Left kidney (tissue), 2 donors: ENCODE data around the gene MB21D2. TPM values are rescaled to one million over a fixed set of nuclear protein-coding genes. Genes with fewer than 3 reads are reported as not detected.

ENCODE experiments used
- DNase-seq: peaks from one replicate; pipeline ENCODE4 v3.0.0-alpha.2; 2013
- polyA plus RNA-seq: library from polyadenylated mRNA; unstranded; fragments of 120-200 nt; gene quantifications from one replicate; pipeline ENCODE4 v1.2.1, GENCODE V29; 2013; ENCODE audit not compliant: insufficient read length

The MB21D2 gene
- polyA plus RNA-seq, 1 donor: 16.0 TPM

DNA sequence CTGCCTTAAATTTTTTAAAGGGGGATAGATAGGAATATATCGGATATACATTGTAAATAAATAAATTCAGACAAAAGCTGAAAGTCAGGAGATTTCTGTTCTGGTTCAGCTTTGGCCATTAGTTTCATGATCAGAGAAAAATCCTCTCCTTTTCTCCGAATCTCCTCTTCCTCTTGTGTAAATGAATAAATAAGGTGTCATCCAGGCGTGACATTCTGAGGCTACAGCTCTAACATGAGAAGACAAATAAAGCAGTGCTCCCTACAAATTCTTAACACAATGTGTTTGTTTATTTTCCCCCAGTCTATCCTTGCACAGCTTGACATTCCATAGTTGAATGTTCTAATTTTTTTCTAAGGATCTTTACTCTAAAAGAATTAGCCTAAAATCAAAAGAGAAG is 9.4 kb upstream of the MB21D2 start:
- DNase-seq: no peak

DNA sequence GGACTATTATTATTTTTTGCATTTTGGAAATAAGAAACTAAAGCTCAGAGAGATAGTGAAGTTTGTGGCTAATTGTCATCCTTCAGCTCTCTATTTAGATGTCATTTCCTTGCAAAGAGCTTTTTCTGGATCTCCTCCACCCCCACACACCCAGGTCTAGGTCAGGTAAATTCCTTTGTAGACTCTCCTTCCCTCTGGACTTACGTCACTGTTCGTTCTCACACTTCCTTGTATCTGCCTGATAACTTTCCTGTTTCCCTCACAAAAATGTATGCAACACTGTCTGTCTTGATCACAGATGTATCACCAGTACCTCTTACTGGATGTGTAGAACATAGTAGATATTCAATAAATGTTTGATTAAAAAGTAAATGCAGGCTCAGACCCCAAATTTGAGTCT is 6.1 kb upstream of the MB21D2 start:
- no peak for DNase-seq

DNA sequence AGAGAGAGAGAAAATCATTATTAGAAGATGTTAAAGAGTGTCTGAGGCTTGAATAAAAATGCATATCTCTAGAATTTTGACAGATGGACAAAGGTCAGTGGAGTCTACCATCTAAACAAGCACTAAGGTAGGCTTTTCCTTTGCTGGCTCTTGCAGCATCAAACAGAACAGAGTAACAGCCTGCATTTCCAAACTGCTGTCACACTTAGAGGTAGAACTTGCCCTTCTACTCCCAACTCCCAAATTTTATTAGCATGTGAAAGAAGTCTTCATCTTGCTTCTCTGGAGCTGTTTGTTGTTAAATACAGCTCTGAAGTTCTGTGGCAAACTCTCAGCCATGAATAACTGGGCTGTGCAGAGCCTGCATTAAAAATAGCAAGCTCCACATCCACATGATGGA is 4.1 kb upstream of the MB21D2 start:
- no peak for DNase-seq

DNA sequence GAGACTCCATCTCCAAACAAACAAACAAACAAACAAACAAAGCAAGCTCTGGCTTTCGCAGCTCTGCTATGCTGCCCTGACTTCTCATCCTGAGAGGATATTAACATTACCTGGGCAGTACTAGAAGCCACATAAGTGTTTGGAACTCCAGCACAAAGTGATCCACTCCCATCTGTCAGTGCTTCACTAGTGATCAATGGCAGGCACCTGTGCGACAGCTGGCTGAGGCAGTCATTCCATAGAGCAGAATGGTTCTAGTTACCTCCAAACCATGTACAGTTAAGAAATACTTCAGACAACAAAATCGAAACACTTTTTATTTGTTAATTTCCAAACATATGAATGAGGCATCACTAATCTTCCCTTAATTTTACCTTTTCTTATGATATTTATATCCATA is 2.8 kb upstream of the MB21D2 start:
- DNase-seq: no peak

DNA sequence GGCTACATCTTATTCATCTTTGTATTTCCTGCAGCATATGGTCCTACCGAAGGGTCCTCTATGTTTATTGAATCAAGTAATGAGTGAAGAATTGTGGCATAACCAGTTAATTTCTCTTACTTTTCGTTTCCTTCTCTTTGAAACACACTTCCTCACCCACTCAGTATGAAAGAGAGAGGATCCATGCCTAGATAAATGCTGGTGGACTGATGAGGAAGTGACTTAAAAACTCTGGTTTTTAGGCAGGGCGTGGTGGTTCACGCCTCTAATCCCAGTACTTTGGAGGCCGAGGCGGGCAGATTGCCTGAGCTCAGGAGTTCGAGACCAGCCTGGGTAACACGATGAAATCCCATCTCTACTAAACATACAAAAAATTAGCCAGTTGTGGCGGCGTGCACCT is 2.2 kb upstream of the MB21D2 start:
- no peak for DNase-seq

DNA sequence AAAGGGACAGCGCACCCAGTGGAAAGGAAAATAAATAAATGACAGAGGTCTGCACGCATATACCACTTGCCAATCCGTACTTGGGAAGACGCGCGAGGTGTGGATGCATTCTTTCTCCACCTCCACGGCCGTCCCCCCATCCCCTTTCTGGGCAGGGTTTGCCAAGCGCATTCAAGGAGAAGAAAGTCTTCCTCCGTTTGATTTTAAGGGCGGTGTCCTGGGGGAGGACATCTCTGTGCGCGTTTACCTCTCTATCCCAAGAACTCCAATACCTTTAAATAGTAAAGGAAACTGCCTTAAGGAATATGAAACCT is 576 bp upstream of the MB21D2 start:
- DNase-seq: no peak

DNA sequence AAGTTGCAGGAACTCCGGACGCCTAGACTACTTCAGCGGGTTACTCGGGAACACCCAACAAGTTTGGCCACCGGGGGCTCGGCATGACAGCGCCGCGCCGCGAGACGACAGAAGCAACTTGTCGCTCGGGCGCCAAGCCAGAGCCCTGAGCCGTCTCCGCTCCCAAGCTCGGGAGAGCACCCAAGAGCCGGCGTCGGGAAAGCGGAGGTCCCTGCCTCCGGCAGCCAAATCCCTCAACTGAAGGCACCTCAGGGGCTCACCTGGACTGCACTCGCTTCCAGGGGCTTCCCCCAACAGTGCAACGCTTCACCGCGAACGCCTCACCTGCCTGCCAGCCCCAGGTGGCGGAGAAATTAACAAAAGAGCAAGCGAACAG is 640 bp downstream of the MB21D2 start:
- peak; percentile 60 for DNase-seq

DNA sequence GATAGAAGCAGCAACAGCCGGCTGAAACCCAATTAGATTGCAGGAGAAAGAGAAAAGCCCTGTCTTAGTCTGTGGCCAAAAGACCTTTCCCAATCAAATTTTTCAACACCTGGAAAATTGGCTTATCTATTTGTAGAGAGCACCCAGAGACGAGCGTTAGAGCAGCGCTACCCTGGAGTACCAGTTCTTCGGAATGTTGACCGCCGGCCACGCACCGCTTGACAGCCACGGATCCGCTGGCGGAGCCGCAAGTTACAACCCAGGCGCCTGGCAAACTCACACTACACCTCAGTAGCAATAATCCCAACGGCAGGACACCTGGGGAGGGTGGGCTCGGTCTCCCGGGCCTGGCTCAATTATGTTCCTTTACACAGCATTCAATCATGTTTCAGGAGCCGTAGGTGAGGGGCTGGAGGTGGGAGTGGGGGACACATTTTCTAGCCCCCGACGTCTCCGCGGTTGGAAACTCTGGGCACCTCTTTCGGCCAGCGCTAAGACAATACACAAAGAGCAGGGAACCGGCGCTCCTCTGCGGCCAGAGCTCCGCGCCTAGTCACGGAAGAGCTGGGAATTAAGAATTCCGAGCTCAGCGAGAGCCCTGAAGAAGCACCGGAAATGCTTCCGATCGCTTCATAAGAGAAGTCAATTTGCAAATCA is 1.2 kb downstream of the MB21D2 start:
- DNase-seq: peak; percentile 49

DNA sequence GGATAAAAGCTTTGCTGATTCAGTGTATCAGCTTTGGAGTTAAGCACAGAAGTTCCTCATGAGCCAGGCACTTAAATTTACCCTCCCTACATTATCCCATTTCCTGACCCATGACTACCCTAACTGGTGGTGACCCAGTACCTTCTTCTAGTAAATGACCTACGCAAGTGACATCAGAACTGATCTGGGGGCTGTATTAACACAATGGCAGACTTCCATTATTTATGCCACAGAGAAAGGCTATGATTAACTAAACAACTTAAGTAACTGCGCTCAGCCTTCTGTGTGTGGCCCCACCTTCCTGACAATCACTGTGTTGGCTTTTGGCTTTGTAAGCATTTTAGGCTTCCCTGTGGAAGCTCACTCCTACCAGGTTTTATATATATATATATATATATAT is 1.9 kb downstream of the MB21D2 start:
- no peak for DNase-seq

DNA sequence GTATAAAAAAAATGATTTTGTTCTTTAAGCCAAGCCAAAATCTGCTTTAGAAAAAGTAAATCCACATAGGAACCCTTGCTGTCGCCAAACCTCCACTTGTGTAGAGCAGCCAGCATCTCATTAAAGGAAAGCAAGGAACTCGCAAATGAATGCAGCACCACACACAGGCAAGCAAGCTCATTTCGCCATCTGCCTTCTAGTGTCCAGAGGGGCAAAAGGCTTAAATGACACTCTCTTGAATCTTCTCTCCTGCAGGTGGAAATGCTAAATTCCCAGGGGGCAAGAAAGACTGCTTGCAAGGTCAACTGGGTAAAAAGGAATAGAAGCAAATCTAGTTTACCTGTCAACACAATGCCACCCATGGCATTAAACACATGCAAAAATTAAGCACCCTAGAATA is 2.4 kb downstream of the MB21D2 start:
- DNase-seq: peak; percentile 40

DNA sequence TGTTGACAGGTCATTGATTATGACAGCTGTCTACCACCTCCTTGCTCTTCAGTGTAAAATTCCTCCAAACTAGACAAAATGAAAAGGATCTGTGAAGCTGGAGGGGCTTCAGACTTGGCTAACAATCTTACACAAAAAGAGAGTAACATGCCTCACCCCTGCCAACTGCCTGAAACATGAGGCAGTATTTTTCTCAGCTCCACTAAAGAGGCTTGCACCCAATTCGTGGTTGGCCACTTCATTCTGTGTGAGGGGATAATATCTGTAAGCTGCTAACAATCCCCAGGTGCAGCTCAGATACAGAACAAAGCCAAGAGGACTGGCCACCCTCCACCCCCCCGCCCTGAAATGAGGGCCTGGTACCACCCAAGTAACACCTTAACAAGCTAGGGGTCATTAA is 2.8 kb downstream of the MB21D2 start:
- no peak for DNase-seq

DNA sequence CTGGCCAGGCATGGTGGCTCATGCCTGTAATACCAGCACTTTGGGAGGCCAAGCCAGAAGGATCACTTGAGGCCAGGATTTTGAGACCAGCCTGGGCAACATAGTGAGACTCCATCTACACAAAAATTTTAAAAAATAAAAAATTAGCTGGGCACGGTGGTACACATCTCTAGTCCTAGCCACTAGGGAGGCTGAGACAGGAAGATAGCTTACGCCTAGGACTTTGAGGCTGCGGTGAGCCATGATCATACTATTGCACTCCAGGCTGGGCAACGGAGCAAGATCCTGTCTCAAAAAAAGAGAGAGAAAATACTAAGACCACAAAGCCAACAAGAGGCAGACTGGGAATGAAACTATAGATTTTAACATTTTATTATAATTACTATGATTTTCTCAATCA is 4.1 kb downstream of the MB21D2 start:
- DNase-seq: no peak

DNA sequence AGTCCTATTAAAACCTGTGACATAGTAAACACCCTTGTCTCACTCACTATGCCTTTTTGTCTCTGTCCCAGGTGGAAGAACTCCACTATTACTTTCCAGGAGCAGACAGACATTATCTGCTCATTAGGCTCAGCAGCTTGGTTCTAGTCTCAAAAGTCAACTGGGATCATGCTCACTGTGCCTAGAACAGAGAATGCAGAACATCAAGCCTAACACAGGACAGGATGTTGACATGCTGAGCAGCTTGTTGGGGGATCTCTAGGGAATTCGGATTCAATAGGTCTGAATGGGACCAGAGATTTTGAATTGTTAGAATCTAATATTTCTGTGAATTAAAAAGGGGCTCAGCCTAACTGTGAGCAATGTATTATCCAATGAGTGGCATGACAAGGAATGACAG is 6.4 kb downstream of the MB21D2 start:
- no peak for DNase-seq

DNA sequence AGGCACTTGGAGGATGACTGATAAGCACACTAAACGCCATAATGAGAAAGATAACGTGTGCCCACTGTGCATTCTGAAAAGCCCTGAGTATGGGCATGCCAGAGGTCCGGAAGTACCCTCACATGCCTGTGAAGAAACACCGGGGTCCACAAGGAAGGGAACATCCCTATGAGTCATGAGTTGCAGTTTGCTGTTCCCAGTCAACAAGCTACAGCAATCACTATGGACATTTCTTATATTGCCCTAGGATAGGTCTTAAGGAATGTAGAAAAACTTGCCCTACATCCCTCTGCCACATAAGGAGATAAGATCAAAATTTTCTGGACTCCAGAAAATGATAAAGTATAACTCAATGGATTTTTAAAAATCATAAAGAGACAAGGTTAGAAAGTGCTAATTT is 9.9 kb downstream of the MB21D2 start:
- no peak for DNase-seq

DNA sequence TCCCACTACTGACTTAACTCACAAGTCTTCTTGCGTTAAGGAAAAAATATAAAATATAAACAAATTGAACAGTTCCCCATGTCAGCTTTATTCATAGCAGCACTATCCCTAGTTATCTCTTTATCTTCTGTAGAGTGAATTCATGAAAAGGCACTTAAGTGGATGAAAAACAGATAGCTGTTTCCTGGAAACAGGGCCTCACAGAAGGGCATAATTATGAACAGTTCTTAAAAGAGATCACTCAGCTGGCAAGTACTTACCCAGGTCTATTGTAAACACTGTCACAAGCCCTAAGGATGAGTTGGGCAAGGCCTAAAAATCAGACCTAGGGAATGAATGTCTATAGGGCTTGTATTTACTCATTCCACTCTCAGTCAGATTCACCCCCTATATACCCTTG is 10.7 kb downstream of the MB21D2 start:
- no peak for DNase-seq

DNA sequence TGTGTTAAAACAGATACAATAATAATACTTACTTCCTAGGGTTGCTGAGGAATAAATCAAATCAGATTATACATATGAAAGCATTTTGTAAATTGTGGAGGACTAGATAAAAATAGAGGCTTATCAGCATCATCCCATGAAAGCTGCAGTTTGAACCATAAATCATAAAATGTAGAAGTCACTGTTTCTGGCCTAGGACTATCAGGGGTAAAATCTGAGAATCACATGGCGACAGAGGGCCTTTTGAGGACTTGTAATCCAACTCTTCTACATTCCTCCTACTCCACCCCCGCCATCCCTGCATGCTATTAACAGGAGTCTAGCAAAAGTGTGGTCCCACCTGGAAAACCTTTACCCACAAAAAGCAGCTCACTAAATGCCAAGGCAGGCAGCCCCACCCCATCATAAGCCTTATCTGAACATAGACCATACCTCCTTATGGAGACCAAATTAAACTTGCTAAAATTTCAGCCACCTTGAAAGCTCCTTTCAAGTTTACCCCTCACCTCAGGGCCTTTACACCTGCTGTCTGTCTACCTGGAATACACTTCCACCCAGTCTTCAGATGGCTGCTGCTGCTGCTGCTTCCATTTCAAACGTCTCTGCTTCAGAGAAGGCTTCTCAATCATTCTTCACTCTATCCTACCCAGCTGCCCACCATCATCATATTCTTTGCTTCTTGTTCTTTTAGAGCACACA is 11.5 kb downstream of the MB21D2 start:
- DNase-seq: no peak

DNA sequence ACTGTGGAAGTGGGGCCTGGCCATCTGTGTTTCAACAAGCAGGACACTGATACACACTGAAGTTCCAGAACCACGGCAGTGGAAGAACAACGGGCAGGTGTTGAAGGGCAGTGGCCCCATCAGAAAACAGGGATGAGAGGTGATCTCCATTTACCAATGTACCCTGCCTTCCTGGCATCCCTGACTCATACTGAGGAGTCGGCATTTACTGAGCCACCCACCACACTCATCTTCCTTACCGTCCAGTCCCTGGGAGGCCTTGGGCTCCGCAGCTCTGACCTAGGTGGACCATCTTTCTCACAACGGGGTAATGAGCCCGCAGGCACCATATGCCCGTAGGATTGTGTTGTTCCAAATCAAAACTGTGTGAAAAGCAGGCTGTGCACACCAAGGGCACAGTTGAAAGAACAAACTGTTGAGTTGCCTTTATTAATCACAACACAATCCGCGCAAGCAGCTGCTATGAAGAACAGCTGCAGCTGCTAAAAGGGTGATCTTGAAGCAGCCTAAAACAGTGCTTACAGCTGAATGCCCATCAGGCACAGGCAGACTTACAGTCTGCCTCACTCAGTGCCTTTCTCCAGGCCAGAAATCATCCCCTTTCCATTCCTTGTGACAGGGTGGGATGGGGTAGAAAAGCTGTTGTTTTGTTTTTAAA is 12.9 kb downstream of the MB21D2 start:
- no peak for DNase-seq

DNA sequence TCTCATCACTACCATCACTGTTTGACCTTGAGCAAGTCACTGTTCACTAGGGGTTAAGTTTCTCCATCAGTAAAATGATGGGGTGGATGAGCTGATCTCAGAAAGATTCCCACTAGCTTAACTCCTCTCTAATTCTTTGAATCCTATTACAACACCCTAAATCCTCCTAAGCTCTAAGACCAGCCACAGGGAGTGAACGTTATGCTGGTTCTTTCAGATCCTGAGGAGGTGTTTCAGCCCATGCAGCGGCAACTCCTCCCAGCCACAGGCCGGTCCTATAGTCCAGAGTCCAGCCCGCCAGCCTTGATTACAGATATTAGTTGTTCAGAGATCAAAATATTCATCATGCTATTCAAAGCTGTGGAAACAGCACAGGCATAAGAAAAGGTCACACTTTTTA is 15.1 kb downstream of the MB21D2 start:
- no peak for DNase-seq

DNA sequence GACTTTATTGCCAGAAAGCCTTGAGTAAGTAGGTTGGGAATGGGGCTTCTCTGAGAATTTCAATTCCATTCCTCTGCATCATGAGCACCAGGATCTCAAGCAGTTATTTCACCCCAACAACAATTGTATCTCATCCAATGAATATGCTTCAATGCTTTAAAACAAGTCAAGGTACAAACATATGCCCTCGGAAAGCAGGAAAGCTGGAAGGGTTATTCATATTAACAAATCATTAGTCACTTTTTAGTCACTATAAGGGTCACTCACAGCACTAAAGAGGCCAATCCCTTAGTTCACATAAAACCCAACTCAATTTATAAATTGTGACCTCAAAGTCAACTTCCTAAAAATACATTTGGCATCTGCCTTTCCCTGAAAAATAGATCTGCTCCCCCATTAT is 16.2 kb downstream of the MB21D2 start:
- no peak for DNase-seq

DNA sequence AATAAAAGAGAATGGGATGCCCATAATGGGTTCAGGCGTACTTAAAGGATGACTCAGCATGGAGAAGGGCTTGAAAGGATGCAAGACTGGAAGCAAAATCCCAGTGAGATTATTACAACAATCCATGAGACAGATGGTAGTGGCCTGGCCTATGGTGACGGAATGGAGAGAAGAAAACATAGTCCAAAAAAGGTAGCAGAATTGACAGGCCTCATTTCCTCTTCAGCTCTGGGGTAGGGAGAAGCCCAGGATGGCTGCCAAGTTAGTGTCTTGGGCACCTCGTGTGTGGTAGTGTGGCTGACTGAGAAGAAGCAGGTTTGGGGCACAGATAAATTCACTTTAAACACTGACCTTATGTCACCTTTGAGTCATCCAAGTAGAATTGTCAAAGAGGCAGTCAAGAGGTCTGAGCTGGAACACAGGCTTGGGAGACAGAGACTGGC is 18.1 kb downstream of the MB21D2 start:
- no peak for DNase-seq

DNA sequence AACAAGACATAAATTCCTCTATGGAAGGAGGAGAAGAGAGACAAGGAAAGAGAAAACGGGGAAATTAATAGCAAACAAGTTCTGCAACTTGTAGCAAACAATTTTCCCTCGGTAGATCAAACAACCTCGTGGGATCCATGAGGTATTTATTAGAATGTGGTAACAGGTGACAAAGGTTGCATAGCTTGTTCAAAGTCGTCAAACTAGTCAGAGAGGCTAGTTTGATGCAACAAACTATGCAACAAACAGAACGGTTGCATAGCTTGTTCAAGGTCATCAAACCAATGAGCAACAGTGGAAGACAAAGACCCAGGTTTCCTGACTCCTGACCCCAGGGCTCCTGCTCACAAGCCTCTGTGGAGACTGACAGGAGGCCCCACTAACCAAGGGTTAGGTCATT is 20.7 kb downstream of the MB21D2 start:
- no peak for DNase-seq

DNA sequence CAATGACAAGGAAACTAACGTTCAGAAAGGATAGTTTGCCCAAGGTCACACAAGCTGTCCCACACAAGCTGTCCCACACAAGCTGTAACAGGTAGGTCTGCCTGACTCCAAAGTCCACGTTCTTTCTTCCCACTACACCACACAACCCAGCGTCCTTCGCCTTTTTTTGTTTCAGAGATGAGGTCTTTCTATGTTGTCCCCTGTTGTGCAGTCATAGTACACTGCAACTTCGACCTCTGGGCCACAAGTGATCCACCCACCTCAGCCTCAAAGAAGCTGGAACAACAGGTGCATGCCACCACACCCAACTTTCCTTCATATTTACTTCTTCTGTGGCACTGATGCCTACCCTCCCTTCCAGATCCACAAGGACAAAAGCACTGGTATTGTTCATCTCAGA is 21.4 kb downstream of the MB21D2 start:
- DNase-seq: no peak

DNA sequence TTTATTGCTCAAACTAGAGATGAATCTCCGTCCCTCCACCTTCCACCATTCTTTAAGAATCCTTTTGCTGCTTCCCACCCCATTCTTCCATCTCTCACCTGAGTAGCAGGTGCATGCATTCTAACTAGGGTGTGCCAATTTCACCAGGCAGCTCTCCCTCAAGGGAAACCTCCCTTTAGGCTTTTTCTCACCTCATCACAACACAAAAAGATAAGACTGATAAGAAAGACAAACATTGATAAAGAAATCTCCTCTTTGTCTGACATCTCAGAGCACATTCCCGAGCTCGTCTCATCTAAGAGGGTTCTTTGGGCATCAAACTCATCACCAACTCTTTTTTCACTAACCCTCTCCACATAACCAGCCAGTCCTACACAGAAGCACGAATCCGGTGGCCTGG is 23.0 kb downstream of the MB21D2 start:
- DNase-seq: no peak
